SW480 (cell line): Measurements from ENCODE around the gene DDX18.
"Not testable (repeated sequence)": the region's sequence is repeated elsewhere in the genome, so short reads cannot be mapped to it uniquely, and the experiment has no call there.

Source experiments
- DNase-seq: peaks from one replicate; pipeline ENCODE4 v3.0.0-alpha.2; 2016; ENCODE audit warnings: low spot score

The DDX18 gene

GRCh38 chr2:117814417-117815264, at the start of gene DDX18:
Gene DDX18, plus strand, starts transcription at chr2:117814691. Its CDS starts 87 bp downstream, at chr2:117814778.
- peak; percentile 98 for DNase-seq

- DNase-seq = no peak
These were observed 43.8 kb upstream of the DDX18 start for GRCh38 chr2:117770730-117771129.

GRCh38 chr2:117771969-117772630, 42.4 kb upstream of the DDX18 start:
- DNase-seq = peak; percentile 47

GRCh38 chr2:117774716-117775115, 39.8 kb upstream of the DDX18 start:
- DNase-seq = no peak

- DNase-seq = no peak
These were observed 38.7 kb upstream of the DDX18 start for GRCh38 chr2:117775703-117776219.

GRCh38 chr2:117776888-117777287, 37.6 kb upstream of the DDX18 start:
- no peak for DNase-seq

GRCh38 chr2:117785740-117786139, 28.8 kb upstream of the DDX18 start:
- peak; percentile 63 for DNase-seq

GRCh38 chr2:117786520-117786919, 28.0 kb upstream of the DDX18 start:
- no peak for DNase-seq

GRCh38 chr2:117789505-117789904, 25.0 kb upstream of the DDX18 start:
- DNase-seq = no peak

GRCh38 chr2:117794668-117795067, 19.8 kb upstream of the DDX18 start:
- no peak for DNase-seq

GRCh38 chr2:117801826-117802225, 12.7 kb upstream of the DDX18 start:
- no peak for DNase-seq

- not testable (repeated sequence) for DNase-seq
These were observed 10.7 kb upstream of the DDX18 start for GRCh38 chr2:117803644-117804325.

GRCh38 chr2:117812443-117812842, 2.0 kb upstream of the DDX18 start:
- no peak for DNase-seq

- no peak for DNase-seq
These were observed 1.5 kb downstream of the DDX18 start for GRCh38 chr2:117815946-117816345.

- no peak for DNase-seq
These were observed 4.4 kb downstream of the DDX18 start for GRCh38 chr2:117818921-117819320.

- DNase-seq = no peak
These were observed 6.0 kb downstream of the DDX18 start for GRCh38 chr2:117820444-117820843.

GRCh38 chr2:117825437-117825836, 10.9 kb downstream of the DDX18 start:
- DNase-seq = no peak

GRCh38 chr2:117827464-117827863, 13.0 kb downstream of the DDX18 start:
- not testable (repeated sequence) for DNase-seq

GRCh38 chr2:117828870-117829269, 14.4 kb downstream of the DDX18 start:
- DNase-seq = no peak

- DNase-seq = no peak
These were observed 17.8 kb downstream of the DDX18 start for GRCh38 chr2:117832332-117832731.

GRCh38 chr2:117832905-117833613, 18.6 kb downstream of the DDX18 start:
- no peak for DNase-seq

GRCh38 chr2:117833911-117834310, 19.4 kb downstream of the DDX18 start:
- no peak for DNase-seq
